Measurements from ENCODE around the gene TMOD4. TPM values are rescaled to one million over a fixed set of nuclear protein-coding genes. Genes with fewer than 3 reads are reported as not detected.
A peak's percentile ranks its signal among the peaks of the same experiment; 100 is the strongest.
"Not testable (repeated sequence)": the region's sequence is repeated elsewhere in the genome, so short reads cannot be mapped to it uniquely, and the experiment has no call there.

Gene TMOD4
- total and polyA plus RNA-seq, 5 donors from 2014 or later, result 3.3 TPM; not detected in 4

DNA sequence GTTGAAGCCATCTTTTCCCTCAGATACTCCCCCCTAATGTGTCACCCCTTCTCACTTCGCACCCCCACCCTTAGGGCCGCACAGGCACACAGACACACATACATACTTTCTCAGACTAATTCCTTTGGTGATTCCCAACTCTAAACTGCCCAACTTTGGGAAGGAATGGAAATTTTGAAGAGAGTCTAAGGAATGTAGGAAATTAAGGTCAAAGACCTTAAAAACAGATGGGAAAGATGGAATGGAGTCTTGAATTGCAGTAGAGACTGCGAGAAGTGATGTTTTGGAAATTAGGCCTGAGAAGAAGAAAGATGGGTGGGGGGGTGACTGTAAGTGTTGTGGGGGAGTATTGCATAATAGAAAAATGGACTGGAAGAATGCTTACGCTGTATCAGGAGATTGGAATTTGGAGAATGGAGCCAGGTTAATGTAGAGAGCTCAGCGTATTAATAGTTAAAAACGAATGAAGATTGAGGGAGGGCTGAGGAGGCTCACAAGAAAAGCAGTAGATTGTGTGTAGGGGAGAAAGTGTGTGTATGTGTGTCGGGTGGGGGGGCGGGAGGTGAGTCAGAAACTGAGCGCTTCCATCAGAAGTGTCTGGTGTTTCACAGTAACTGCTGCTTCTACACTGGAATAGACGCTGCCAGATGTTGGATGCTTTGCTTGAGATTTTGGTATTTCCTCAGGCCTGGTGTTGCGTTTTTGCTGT is 24.2 kb upstream of the TMOD4 start:
- peaks cover 16% of the 10 kb centered on the region for H3K36me3 Mint-ChIP-seq
- H3K9me3 ChIP-seq (ENCODE audit: control insufficient read depth in 2 of 2, low read length in 2 of 2), result no peaks in the 10 kb centered on the region
- H3K4me1 Mint-ChIP-seq, result peaks cover 28 to 65% (median 40%) of the 10 kb centered on the region in 4 donors
- no peaks in the 10 kb centered on the region for H3K27me3 ChIP-seq (ENCODE audit: control insufficient read depth, insufficient read depth, low read length)
- ATAC-seq (ENCODE audit: low read depth in 2 of 2) (no peak), DNase-seq (peak in 1 of 3 donors; percentile 41)
- no peak overlapping the region for H3K27ac ChIP-seq (ENCODE audit: insufficient read depth, low read length, poor library complexity, severe bottlenecking)
- peak overlapping the region; percentile 95 to 99 (median 98) for H3K4me3 Mint-ChIP-seq
- no peaks in the 10 kb centered on the region for H3K9me3 Mint-ChIP-seq
- peak overlapping the region; percentile 95 for H3K4me3 ChIP-seq (ENCODE audit: low read depth, low read length)
- peaks cover 14% of the 10 kb centered on the region for H3K27me3 Mint-ChIP-seq
- peaks cover 5% of the 10 kb centered on the region for H3K36me3 ChIP-seq (ENCODE audit: control insufficient read depth, insufficient read depth, low read length)
- H3K27ac Mint-ChIP-seq, result peak overlapping the region; percentile 76 to 99 (median 97)
- H3K4me1 ChIP-seq (ENCODE audit: control insufficient read depth, insufficient read depth, low read length, poor library complexity, severe bottlenecking), result peaks cover 32% of the 10 kb centered on the region

- peaks cover 16% of the 10 kb centered on the region for H3K36me3 Mint-ChIP-seq
- H3K36me3 ChIP-seq (ENCODE audit: control insufficient read depth, insufficient read depth, low read length), result peaks cover 5% of the 10 kb centered on the region
- no peaks in the 10 kb centered on the region for H3K9me3 Mint-ChIP-seq
- H3K27ac ChIP-seq (ENCODE audit: insufficient read depth, low read length, poor library complexity, severe bottlenecking), result peak within 1 kb of the TSS; percentile 84
- H3K4me3 ChIP-seq (ENCODE audit: low read depth, low read length), result peak within 1 kb of the TSS; percentile 95
- H3K27me3 ChIP-seq (ENCODE audit: control insufficient read depth, insufficient read depth, low read length), result no peaks in the 10 kb centered on the region
- H3K4me1 ChIP-seq (ENCODE audit: control insufficient read depth, insufficient read depth, low read length, poor library complexity, severe bottlenecking), result peaks cover 32% of the 10 kb centered on the region
- peaks cover 21 to 55% (median 31%) of the 10 kb centered on the region in 4 donors for H3K4me1 Mint-ChIP-seq
- peak within 1 kb of the TSS; percentile 97 to 99 (median 99) for H3K27ac Mint-ChIP-seq
- ATAC-seq (ENCODE audit: low read depth in 2 of 2) (peak; percentile 97 to 99), DNase-seq (peak; percentile 98 to 99 (median 99))
- peak within 1 kb of the TSS; percentile 95 to 99 (median 98) for H3K4me3 Mint-ChIP-seq
- H3K9me3 ChIP-seq (ENCODE audit: control insufficient read depth in 2 of 2, low read length in 2 of 2), result no peaks in the 10 kb centered on the region
- peaks cover 18% of the 10 kb centered on the region for H3K27me3 Mint-ChIP-seq
Observed at GRCh38 chr1:151198254-151199127, 22.7 kb upstream of the TMOD4 start, which contains the start of gene PIP5K1A. Gene PIP5K1A (plus strand): TSS chr1:151198552. CDS start chr1:151198997, 445 bp downstream.

GRCh38 chr1:151197863-151198253 is 22.1 kb upstream of the TMOD4 start:
- Histone ChIP-seq H3K4me1 (ENCODE audit: control insufficient read depth, insufficient read depth, low read length, poor library complexity, severe bottlenecking) (peaks cover 32% of the 10 kb centered on the region), H3K9me3 (ENCODE audit: control insufficient read depth in 2 of 2, low read length in 2 of 2) (no peaks in the 10 kb centered on the region), H3K4me3 (ENCODE audit: low read depth, low read length) (peak overlapping the region; percentile 95), H3K36me3 (ENCODE audit: control insufficient read depth, insufficient read depth, low read length) (peaks cover 2% of the 10 kb centered on the region), H3K27ac (ENCODE audit: insufficient read depth, low read length, poor library complexity, severe bottlenecking) (peak overlapping the region; percentile 84), H3K27me3 (ENCODE audit: control insufficient read depth, insufficient read depth, low read length) (no peaks in the 10 kb centered on the region)
- Mint-ChIP-seq H3K27me3 (peaks cover 18% of the 10 kb centered on the region), H3K36me3 (peaks cover 16% of the 10 kb centered on the region), H3K27ac (peak overlapping the region; percentile 97 to 99 (median 99)), H3K4me3 (peak overlapping the region; percentile 95 to 99 (median 98)), H3K9me3 (no peaks in the 10 kb centered on the region), H3K4me1 (peaks cover 21 to 53% (median 31%) of the 10 kb centered on the region in 4 donors)
- ATAC-seq (ENCODE audit: low read depth in 2 of 2) (no peak), DNase-seq (no peak)

DNA sequence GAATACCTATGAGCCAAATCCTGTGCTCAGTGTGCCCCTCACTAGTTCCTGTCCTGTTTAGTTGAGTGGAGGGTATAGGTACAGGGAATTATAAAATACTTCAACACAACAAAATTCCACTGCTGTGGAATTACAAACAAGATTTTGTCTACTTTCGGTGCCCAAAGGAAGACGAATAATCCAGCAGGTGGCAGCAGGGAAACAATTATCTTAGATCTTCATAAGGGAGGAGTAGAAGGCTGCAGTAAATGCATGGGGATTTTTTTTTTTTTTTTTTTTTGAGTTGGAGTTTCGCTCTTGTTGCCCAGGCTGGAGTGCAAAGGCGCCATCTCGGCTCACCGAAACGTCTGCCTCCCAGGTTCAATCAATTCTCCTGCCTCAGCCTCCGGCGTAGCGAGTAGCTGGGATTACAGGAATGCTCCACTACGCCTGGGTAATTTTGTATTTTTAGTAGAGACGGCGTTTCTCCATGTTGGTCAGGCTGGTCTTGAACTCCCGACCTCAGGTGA is 20.6 kb upstream of the TMOD4 start:
- Mint-ChIP-seq H3K4me1 (peaks cover 21 to 41% (median 26%) of the 10 kb centered on the region in 4 donors), H3K27ac (no peak overlapping the region)

GRCh38 chr1:151194894-151195594 is 19.3 kb upstream of the TMOD4 start:
- not testable (repeated sequence) for H3K9me3 Mint-ChIP-seq; H3K4me3 ChIP-seq (ENCODE audit: low read depth, low read length); DNase-seq; H3K9me3 ChIP-seq (ENCODE audit: control insufficient read depth in 2 of 2, low read length in 2 of 2); H3K36me3 ChIP-seq (ENCODE audit: control insufficient read depth, insufficient read depth, low read length); H3K27ac Mint-ChIP-seq; H3K27ac ChIP-seq (ENCODE audit: insufficient read depth, low read length, poor library complexity, severe bottlenecking); ATAC-seq (ENCODE audit: low read depth in 2 of 2); H3K27me3 ChIP-seq (ENCODE audit: control insufficient read depth, insufficient read depth, low read length)
- Mint-ChIP-seq H3K36me3 (peaks cover 11% of the 10 kb centered on the region), H3K27me3 (peaks cover 19% of the 10 kb centered on the region), H3K4me3 (peak overlapping the region in 1 of 4 donors; percentile 29), H3K4me1 (peaks cover 21 to 42% (median 27%) of the 10 kb centered on the region in 4 donors)
- peaks cover 15% of the 10 kb centered on the region for H3K4me1 ChIP-seq (ENCODE audit: control insufficient read depth, insufficient read depth, low read length, poor library complexity, severe bottlenecking)

More for the DNA sequence above, 20.6 kb upstream of the TMOD4 start:
- H3K4me3 ChIP-seq (ENCODE audit: low read depth, low read length), result no peak overlapping the region
- H3K4me3 Mint-ChIP-seq, result peak overlapping the region in 2 of 4 donors; percentile 78 to 80
- H3K36me3 Mint-ChIP-seq, result peaks cover 12% of the 10 kb centered on the region
- no peaks in the 10 kb centered on the region for H3K27me3 ChIP-seq (ENCODE audit: control insufficient read depth, insufficient read depth, low read length)
- peaks cover 27% of the 10 kb centered on the region for H3K4me1 ChIP-seq (ENCODE audit: control insufficient read depth, insufficient read depth, low read length, poor library complexity, severe bottlenecking)
- no peak overlapping the region for H3K27ac ChIP-seq (ENCODE audit: insufficient read depth, low read length, poor library complexity, severe bottlenecking)
- H3K9me3 ChIP-seq (ENCODE audit: control insufficient read depth in 2 of 2, low read length in 2 of 2), result no peaks in the 10 kb centered on the region
- H3K9me3 Mint-ChIP-seq, result no peaks in the 10 kb centered on the region
- ATAC-seq (ENCODE audit: low read depth in 2 of 2) (no peak), DNase-seq (peak; percentile 38 to 73 (median 50))
- no peaks in the 10 kb centered on the region for H3K36me3 ChIP-seq (ENCODE audit: control insufficient read depth, insufficient read depth, low read length)
- H3K27me3 Mint-ChIP-seq, result peaks cover 18% of the 10 kb centered on the region

- Histone ChIP-seq H3K27ac (ENCODE audit: insufficient read depth, low read length, poor library complexity, severe bottlenecking) (no peak overlapping the region), H3K27me3 (ENCODE audit: control insufficient read depth, insufficient read depth, low read length) (no peaks in the 10 kb centered on the region), H3K4me1 (ENCODE audit: control insufficient read depth, insufficient read depth, low read length, poor library complexity, severe bottlenecking) (peaks cover 14% of the 10 kb centered on the region), H3K4me3 (ENCODE audit: low read depth, low read length) (no peak overlapping the region), H3K9me3 (ENCODE audit: control insufficient read depth in 2 of 2, low read length in 2 of 2) (no peaks in the 10 kb centered on the region), H3K36me3 (ENCODE audit: control insufficient read depth, insufficient read depth, low read length) (no peaks in the 10 kb centered on the region)
- ATAC-seq (ENCODE audit: low read depth in 2 of 2) (no peak), DNase-seq (no peak)
- H3K4me1 Mint-ChIP-seq, result peaks cover 12 to 42% (median 23%) of the 10 kb centered on the region in 4 donors
- H3K27me3 Mint-ChIP-seq, result peaks cover 23% of the 10 kb centered on the region
- H3K9me3 Mint-ChIP-seq, result no peaks in the 10 kb centered on the region
- peaks cover 6% of the 10 kb centered on the region for H3K36me3 Mint-ChIP-seq
- no peak overlapping the region for H3K27ac Mint-ChIP-seq
- peak overlapping the region in 1 of 4 donors; percentile 29 for H3K4me3 Mint-ChIP-seq
Observed at GRCh38 chr1:151193856-151194255, 18.1 kb upstream of the TMOD4 start.

- H3K27me3 ChIP-seq (ENCODE audit: control insufficient read depth, insufficient read depth, low read length), result no peaks in the 10 kb centered on the region
- ATAC-seq (ENCODE audit: low read depth in 2 of 2) (no peak), DNase-seq (no peak)
- no peaks in the 10 kb centered on the region for H3K9me3 ChIP-seq (ENCODE audit: control insufficient read depth in 2 of 2, low read length in 2 of 2)
- H3K36me3 ChIP-seq (ENCODE audit: control insufficient read depth, insufficient read depth, low read length), result no peaks in the 10 kb centered on the region
- Mint-ChIP-seq H3K4me1 (peaks cover 11 to 42% (median 25%) of the 10 kb centered on the region in 4 donors), H3K27me3 (peaks cover 18% of the 10 kb centered on the region), H3K9me3 (no peaks in the 10 kb centered on the region), H3K36me3 (peaks cover 5% of the 10 kb centered on the region), H3K4me3 (no peak overlapping the region), H3K27ac (no peak overlapping the region)
- peaks cover 20% of the 10 kb centered on the region for H3K4me1 ChIP-seq (ENCODE audit: control insufficient read depth, insufficient read depth, low read length, poor library complexity, severe bottlenecking)
- no peak overlapping the region for H3K27ac ChIP-seq (ENCODE audit: insufficient read depth, low read length, poor library complexity, severe bottlenecking)
- no peak overlapping the region for H3K4me3 ChIP-seq (ENCODE audit: low read depth, low read length)
Observed at GRCh38 chr1:151193304-151193703, 17.5 kb upstream of the TMOD4 start.
